ENCODE measurements around the gene EBP. TPM values are rescaled to one million over a fixed set of nuclear protein-coding genes. Genes with fewer than 3 reads are reported as not detected.
"Not testable (repeated sequence)": the region's sequence is repeated elsewhere in the genome, so short reads cannot be mapped to it uniquely, and the experiment has no call there.

The EBP gene
- total and polyA plus RNA-seq, 2 of the 8 experiments (the other 6 are each of a cell fraction or from before 2014, with no cell fraction given), result 143 to 286 TPM

DNA sequence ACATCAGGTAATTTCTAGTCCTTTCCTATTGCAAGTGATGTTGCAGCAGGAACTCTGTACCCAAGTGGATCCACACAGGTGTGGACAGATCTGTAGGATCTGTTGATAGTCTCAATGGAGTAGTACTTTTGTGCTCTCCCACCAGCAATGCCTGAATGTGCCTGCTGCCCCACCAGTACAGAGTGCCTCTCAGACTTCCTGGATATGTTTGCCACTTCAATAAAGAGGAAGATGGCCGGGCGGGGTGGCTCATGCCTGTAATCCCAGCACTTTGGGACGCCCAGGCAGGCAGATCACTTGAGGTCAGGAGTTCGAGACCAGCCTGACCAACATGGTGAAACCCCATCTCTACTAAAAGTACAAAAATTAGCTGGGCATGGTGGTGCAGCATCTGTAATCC is 2.1 kb upstream of the EBP start:
- H2AFZ ChIP-seq (ENCODE audit: low read length); H3K4me2 ChIP-seq (ENCODE audit: insufficient read depth in 1 of 2, low read depth in 2 of 2, low read length in 2 of 2); H3K4me1 ChIP-seq (replicated peaks in 1 of 4; ENCODE audit: control insufficient read depth in 3 of 4, insufficient read depth in 4 of 4, low read length in 3 of 4); H3K27ac ChIP-seq (ENCODE audit: low read depth, low read length); H3K14ac ChIP-seq (ENCODE audit: insufficient read length); H3K27me3 ChIP-seq (replicated peaks in 1 of 4; ENCODE audit: control insufficient read depth in 3 of 4, extremely low read depth in 1 of 4, insufficient read depth in 3 of 4, low read length in 3 of 4); H2BK5ac ChIP-seq (ENCODE audit: low read depth, low read length); H2BK12ac ChIP-seq (ENCODE audit: low read depth, low read length); H3K9me3 ChIP-seq (ENCODE audit: insufficient read depth in 2 of 2, low read depth in 1 of 2, low read length in 1 of 2); H3K79me1 ChIP-seq (ENCODE audit: low read depth, low read length); POLR2A ChIA-PET (ENCODE audit: partially characterized antibody); H3K18ac ChIP-seq (ENCODE audit: extremely low read depth, low read length); H4K91ac ChIP-seq (replicated peaks; ENCODE audit: insufficient read length, low read length); H4K20me1 ChIP-seq (replicated peaks in 1 of 2; ENCODE audit: control insufficient read depth in 1 of 2, insufficient read depth in 2 of 2, low read length in 2 of 2); H2BK15ac ChIP-seq (ENCODE audit: low read length); H3K23ac ChIP-seq (ENCODE audit: insufficient read length); H4K8ac ChIP-seq (ENCODE audit: extremely low read depth, insufficient read depth, low read length); H2AK5ac ChIP-seq (ENCODE audit: low read depth, low read length); H3K79me2 ChIP-seq (ENCODE audit: control insufficient read depth in 1 of 2, insufficient read depth in 2 of 2, low read length in 2 of 2); H2BK120ac ChIP-seq (replicated peaks; ENCODE audit: low read depth, low read length); H4K5ac ChIP-seq (ENCODE audit: insufficient read length, low read depth, low read length); H3K56ac ChIP-seq (replicated peaks; ENCODE audit: insufficient read length, low read depth, low read length); H3K23me2 ChIP-seq (ENCODE audit: low read depth, low read length); CTCF ChIA-PET (ENCODE audit: partially characterized antibody); DNase-seq (ENCODE audit: low read depth in 1 of 2, low spot score in 2 of 2); H3K4me3 ChIP-seq (ENCODE audit: extremely low read depth in 1 of 4, insufficient read depth in 2 of 4, low read depth in 3 of 4, low read length in 4 of 4); H3K36me3 ChIP-seq (ENCODE audit: control insufficient read depth in 2 of 4, insufficient read depth in 4 of 4, low read length in 3 of 4); H3K9ac ChIP-seq (replicated peaks in 1 of 4; ENCODE audit: extremely low read depth in 1 of 4, low read depth in 3 of 4, low read length in 3 of 4); H3K4ac ChIP-seq (replicated peaks; ENCODE audit: insufficient read length, low read depth, low read length); FAIRE-seq; H2BK20ac ChIP-seq (ENCODE audit: low read length): not testable (repeated sequence)
- 84% methylated on average over 2 of the region's 4 CpGs; no CpG with 5 or more reads in 1 of the 2 experiments for WGBS, 2 experiments (ENCODE audit: extremely low coverage in 1 of 2, insufficient coverage in 1 of 2, insufficient read length in 1 of 2, insufficient replicate concordance in 2 of 2, low coverage in 1 of 2, low lambda C conversion rate in 2 of 2, missing lambda C conversion rate in 1 of 2)
